ENCODE measurements around the gene CYTH3. TPM values are rescaled to one million over a fixed set of nuclear protein-coding genes. Genes with fewer than 3 reads are reported as not detected.
A peak's percentile ranks its signal among the peaks of the same experiment; 100 is the strongest.

CYTH3 gene
- total and polyA plus RNA-seq, 2 of the 13 experiments (the other 11 are each of a cell fraction or from before 2014, with no cell fraction given) = 3.1 to 3.8 TPM

DNA sequence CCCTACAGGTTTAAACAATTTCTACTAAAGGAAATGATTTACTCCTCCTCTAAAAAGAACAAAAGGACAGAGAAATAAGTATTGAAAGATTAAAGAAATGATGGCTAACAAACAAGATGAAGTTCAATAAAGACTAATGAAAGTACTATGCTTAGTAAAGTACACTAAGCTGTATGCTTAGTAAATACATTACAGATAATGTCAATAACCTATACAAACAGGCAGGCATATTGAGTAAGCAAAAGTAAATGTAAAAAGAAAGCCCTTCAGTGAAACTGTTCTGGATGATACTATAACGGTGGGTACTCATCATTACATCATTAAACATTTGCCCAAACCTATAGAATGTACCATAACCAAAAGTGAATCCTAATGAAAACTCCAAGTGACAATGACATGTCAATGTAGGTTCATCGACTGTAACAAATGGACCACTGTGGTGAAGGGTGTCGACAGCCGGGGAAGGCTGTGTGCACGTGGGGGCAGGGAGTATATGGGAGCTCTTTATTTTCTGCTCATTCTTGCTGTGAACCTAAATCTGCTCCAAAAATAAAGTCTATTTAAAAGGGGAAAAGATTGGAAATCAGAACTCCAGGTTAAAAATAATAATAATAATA is 34.0 kb downstream of the CYTH3 start (continued):
- TF ChIP-seq ZNF362 (CRISPR knock-in tag; IDR thresholded peaks at IDR 0.05; ENCODE audit: borderline replicate concordance) = no peak
- no peak for TF ChIP-seq HOXA9 (CRISPR knock-in tag; IDR thresholded peaks at IDR 0.05; ENCODE audit: borderline replicate concordance)
- TF ChIP-seq ZNF446 (CRISPR knock-in tag; IDR thresholded peaks at IDR 0.05) = no peak
- TF ChIP-seq NCOA5 (CRISPR knock-in tag; IDR thresholded peaks at IDR 0.05) = no peak
- peak; percentile 84 for TF ChIP-seq NR2F6 (IDR thresholded peaks at IDR 0.05)
- TF ChIP-seq NR2F6 (CRISPR knock-in tag; IDR thresholded peaks at IDR 0.05) = peak; percentile 42; the same call in 1 of the 2 replicates
- peak; percentile 77 for TF ChIP-seq CREM (IDR thresholded peaks at IDR 0.05)
- TF ChIP-seq CREM (CRISPR knock-in tag; IDR thresholded peaks at IDR 0.05) = no peak
- TF ChIP-seq HMG20A (CRISPR knock-in tag; IDR thresholded peaks at IDR 0.05; ENCODE audit: borderline replicate concordance) = peak; percentile 98
- no peak for TF ChIP-seq GTF2F1 (IDR thresholded peaks at IDR 0.05; ENCODE audit: low read length)
- no peak for TF ChIP-seq SSRP1 (CRISPR knock-in tag; IDR thresholded peaks at IDR 0.05)
- TF ChIP-seq KLF9 (CRISPR knock-in tag; IDR thresholded peaks at IDR 0.05; ENCODE audit: low read depth) = no peak
- no peak for TF ChIP-seq REXO4 (CRISPR knock-in tag; IDR thresholded peaks at IDR 0.05; ENCODE audit: borderline replicate concordance)
- TF ChIP-seq NFE2L1 (CRISPR knock-in tag; IDR thresholded peaks at IDR 0.05; ENCODE audit: borderline replicate concordance) = no peak
- no peak for TF ChIP-seq ZNF101 (CRISPR knock-in tag; IDR thresholded peaks at IDR 0.05; ENCODE audit: borderline replicate concordance, low read depth)
- TF ChIP-seq, protein P1, sequence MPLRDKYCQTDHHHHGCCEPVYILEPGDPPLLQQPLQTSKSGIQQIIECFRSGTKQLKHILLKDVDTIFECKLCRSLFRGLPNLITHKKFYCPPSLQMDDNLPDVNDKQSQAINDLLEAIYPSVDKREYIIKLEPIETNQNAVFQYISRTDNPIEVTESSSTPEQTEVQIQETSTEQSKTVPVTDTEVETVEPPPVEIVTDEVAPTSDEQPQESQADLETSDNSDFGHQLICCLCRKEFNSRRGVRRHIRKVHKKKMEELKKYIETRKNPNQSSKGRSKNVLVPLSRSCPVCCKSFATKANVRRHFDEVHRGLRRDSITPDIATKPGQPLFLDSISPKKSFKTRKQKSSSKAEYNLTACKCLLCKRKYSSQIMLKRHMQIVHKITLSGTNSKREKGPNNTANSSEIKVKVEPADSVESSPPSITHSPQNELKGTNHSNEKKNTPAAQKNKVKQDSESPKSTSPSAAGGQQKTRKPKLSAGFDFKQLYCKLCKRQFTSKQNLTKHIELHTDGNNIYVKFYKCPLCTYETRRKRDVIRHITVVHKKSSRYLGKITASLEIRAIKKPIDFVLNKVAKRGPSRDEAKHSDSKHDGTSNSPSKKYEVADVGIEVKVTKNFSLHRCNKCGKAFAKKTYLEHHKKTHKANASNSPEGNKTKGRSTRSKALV (CRISPR knock-in tag; IDR thresholded peaks at IDR 0.05) = no peak
- TF ChIP-seq HDAC1 (CRISPR knock-in tag; IDR thresholded peaks at IDR 0.05) = 0 out of 2 replicates have a peak, but pooled peaks have one; percentile 25
- peak; percentile 93 for TF ChIP-seq MIXL1 (CRISPR knock-in tag; IDR thresholded peaks at IDR 0.05)
- TF ChIP-seq STAT5B (CRISPR knock-in tag; IDR thresholded peaks at IDR 0.05) = 0 out of 2 replicates have a peak, but pooled peaks have one; percentile 55
- TF ChIP-seq ZNF816 (CRISPR knock-in tag; IDR thresholded peaks at IDR 0.05; ENCODE audit: borderline replicate concordance) = no peak; the same call in 1 of the 2 replicates
- no peak for TF ChIP-seq AKAP8 (CRISPR knock-in tag; IDR thresholded peaks at IDR 0.05)
- TF ChIP-seq, protein P2, sequence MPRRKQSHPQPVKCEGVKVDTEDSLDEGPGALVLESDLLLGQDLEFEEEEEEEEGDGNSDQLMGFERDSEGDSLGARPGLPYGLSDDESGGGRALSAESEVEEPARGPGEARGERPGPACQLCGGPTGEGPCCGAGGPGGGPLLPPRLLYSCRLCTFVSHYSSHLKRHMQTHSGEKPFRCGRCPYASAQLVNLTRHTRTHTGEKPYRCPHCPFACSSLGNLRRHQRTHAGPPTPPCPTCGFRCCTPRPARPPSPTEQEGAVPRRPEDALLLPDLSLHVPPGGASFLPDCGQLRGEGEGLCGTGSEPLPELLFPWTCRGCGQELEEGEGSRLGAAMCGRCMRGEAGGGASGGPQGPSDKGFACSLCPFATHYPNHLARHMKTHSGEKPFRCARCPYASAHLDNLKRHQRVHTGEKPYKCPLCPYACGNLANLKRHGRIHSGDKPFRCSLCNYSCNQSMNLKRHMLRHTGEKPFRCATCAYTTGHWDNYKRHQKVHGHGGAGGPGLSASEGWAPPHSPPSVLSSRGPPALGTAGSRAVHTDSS (CRISPR knock-in tag; conservative IDR thresholded peaks at IDR 0.05) = no peak
- TF ChIP-seq, protein P3, sequence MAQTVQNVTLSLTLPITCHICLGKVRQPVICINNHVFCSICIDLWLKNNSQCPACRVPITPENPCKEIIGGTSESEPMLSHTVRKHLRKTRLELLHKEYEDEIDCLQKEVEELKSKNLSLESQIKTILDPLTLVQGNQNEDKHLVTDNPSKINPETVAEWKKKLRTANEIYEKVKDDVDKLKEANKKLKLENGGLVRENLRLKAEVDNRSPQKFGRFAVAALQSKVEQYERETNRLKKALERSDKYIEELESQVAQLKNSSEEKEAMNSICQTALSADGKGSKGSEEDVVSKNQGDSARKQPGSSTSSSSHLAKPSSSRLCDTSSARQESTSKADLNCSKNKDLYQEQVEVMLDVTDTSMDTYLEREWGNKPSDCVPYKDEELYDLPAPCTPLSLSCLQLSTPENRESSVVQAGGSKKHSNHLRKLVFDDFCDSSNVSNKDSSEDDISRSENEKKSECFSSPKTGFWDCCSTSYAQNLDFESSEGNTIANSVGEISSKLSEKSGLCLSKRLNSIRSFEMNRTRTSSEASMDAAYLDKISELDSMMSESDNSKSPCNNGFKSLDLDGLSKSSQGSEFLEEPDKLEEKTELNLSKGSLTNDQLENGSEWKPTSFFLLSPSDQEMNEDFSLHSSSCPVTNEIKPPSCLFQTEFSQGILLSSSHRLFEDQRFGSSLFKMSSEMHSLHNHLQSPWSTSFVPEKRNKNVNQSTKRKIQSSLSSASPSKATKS (CRISPR knock-in tag; IDR thresholded peaks at IDR 0.05) = 0 out of 2 replicates have a peak, but pooled peaks have one; percentile 39
- TF ChIP-seq ZNF256 (CRISPR knock-in tag; conservative IDR thresholded peaks at IDR 0.05) = no peak
- TF ChIP-seq ZFYVE20 (CRISPR knock-in tag; IDR thresholded peaks at IDR 0.05; ENCODE audit: borderline replicate concordance, low read depth) = no peak
